GM12875 (cell line): ENCODE measurements around the gene APBA1.

Experiments
- H3K4me3 ChIP-seq: one replicate; pipeline ENCODE4 v1.5.1; 2011; ENCODE audit warnings: low read depth, low read length, control low read depth
- CTCF ChIP-seq: IDR thresholded peaks from 2 replicates; pipeline ENCODE4 v1.5.1; 2011; ENCODE audit warnings: low read depth, mild to moderate bottlenecking, control low read depth, inconsistent platforms, low read length, moderate library complexity, borderline replicate concordance; ENCODE audit not compliant: insufficient read depth

The APBA1 gene

GRCh38 chr9:69646810-69647209 is 25.4 kb downstream of the APBA1 start:
- no peak for TF ChIP-seq CTCF
- H3K4me3 ChIP-seq = no peak overlapping the region

- H3K4me3 ChIP-seq = no peak overlapping the region
- TF ChIP-seq CTCF = no peak
Measured at GRCh38 chr9:69645488-69645887, 26.7 kb downstream of the APBA1 start.

- no peak overlapping the region for H3K4me3 ChIP-seq
- no peak for TF ChIP-seq CTCF
Measured at GRCh38 chr9:69643098-69643497, 29.1 kb downstream of the APBA1 start.

GRCh38 chr9:69637817-69638200 is 34.4 kb downstream of the APBA1 start:
- TF ChIP-seq CTCF = no peak
- no peak overlapping the region for H3K4me3 ChIP-seq

GRCh38 chr9:69637193-69637816 is 34.9 kb downstream of the APBA1 start:
- H3K4me3 ChIP-seq = no peak overlapping the region
- TF ChIP-seq CTCF = no peak

GRCh38 chr9:69633716-69634115 is 38.5 kb downstream of the APBA1 start:
- no peak overlapping the region for H3K4me3 ChIP-seq
- no peak for TF ChIP-seq CTCF

- TF ChIP-seq CTCF = no peak
- H3K4me3 ChIP-seq = no peak overlapping the region
Measured at GRCh38 chr9:69632768-69633167, 39.4 kb downstream of the APBA1 start.
